Esophagus muscularis mucosa (tissue), 4 donors: ENCODE results near the gene SORCS2.

Experiments
- EP300 ChIP-seq: sonication (generic); formaldehyde crosslinking; IDR thresholded peaks from one replicate; pipeline ENCODE4 v1.6.1; 2017; ENCODE audit warnings: antibody characterized with exemption
- POLR2A ChIP-seq: fragments of 450-650 bp; IDR thresholded peaks from one replicate; pipeline ENCODE4 v1.6.1; 2017; ENCODE audit warnings: antibody characterized with exemption, moderate library complexity, mild to moderate bottlenecking, low read depth
- POLR2AphosphoS5 ChIP-seq, 2 donors: sonication (generic); formaldehyde crosslinking; IDR thresholded peaks; one replicate each; pipeline ENCODE4 v1.6.1; 2017; ENCODE audit warnings: antibody characterized with exemption in 2 of 2
- TF ChIP-seq, protein P1 (sequence below), 3 experiments: fragments of 200-600 bp in 2 of 3; fragments of 450-650 bp in 1 of 3; sonication (generic) in 2 of 3; IDR thresholded peaks; one replicate each; pipeline ENCODE4 v1.5.1; 2017 to 2019; ENCODE audit warnings: antibody characterized with exemption in 3 of 3, mild to moderate bottlenecking in 2 of 3, moderate library complexity in 1 of 3

DNA sequence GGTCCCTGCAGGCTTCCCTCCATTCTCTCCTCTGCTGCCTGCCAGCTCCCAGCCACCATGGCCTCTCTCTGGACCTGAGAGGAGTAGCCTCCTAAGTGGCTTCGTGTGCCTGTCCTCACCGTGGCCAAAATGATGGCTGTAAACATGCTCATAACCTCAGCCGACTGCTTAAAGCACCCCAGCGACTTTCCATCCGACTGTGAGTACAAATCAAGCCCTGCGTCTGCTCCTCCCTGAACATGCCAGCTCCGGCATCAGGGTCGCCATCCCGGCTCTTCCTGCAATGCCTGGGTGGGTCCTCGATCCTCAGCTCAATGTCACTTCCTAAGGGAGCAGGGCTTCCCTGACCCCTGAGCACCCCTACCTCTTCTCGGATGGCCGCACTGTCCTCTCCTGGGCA, 3.3 kb upstream of the SORCS2 start:
- TF ChIP-seq, protein P1, sequence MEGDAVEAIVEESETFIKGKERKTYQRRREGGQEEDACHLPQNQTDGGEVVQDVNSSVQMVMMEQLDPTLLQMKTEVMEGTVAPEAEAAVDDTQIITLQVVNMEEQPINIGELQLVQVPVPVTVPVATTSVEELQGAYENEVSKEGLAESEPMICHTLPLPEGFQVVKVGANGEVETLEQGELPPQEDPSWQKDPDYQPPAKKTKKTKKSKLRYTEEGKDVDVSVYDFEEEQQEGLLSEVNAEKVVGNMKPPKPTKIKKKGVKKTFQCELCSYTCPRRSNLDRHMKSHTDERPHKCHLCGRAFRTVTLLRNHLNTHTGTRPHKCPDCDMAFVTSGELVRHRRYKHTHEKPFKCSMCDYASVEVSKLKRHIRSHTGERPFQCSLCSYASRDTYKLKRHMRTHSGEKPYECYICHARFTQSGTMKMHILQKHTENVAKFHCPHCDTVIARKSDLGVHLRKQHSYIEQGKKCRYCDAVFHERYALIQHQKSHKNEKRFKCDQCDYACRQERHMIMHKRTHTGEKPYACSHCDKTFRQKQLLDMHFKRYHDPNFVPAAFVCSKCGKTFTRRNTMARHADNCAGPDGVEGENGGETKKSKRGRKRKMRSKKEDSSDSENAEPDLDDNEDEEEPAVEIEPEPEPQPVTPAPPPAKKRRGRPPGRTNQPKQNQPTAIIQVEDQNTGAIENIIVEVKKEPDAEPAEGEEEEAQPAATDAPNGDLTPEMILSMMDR (IDR thresholded peaks at IDR 0.05): no peak
- TF ChIP-seq POLR2AphosphoS5 (IDR thresholded peaks at IDR 0.05) (no peak), POLR2A (no peak), EP300 (no peak)
